HCT116 (cell line): ENCODE data around the gene GFPT1. TPM values are rescaled to one million over a fixed set of nuclear protein-coding genes. Genes with fewer than 3 reads are reported as not detected.

Experiments
- ATAC-seq: fragments of 200-7000 bp; cut with Tn5 transposase; 2 replicates; pipeline ENCODE4 v1.9.1; 2020; ENCODE audit warnings: mild to moderate bottlenecking, moderate library complexity
- BruUV-seq: library from RNA; stranded (reverse); fragments of 400-500 nt; replicated peaks from 2 replicates; lab custom pipeline; 2021; lab: Mats Ljungman, UMichigan
- CTCF ChIA-PET: fragments of 300-600 bp; sonication (Branson Sonifier 250); formaldehyde crosslinking; loops from one replicate; lab custom pipeline; 2021; ENCODE audit warnings: antibody characterized with exemption; lab: Charles Lee
- POLR2A ChIA-PET: fragments of 300-600, 350-600 bp; sonication (Branson Sonifier 250); formaldehyde crosslinking; loops from one replicate; lab custom pipeline; 2021; ENCODE audit warnings: antibody characterized with exemption; lab: Charles Lee
- RAD21 ChIA-PET, 2 experiments: fragments of 300-600 bp; sonication (Branson Sonifier 250); formaldehyde crosslinking; loops; one replicate each; lab custom pipeline; 2023; ENCODE audit warnings: low total read pairs in 2 of 2; ENCODE audit not compliant: uncharacterized antibody in 2 of 2, unreplicated experiment in 2 of 2, low non-redundant PET in 1 of 2; lab: Charles Lee
- DNase-seq: peaks from one replicate; pipeline ENCODE4 v3.0.0-alpha.2; 2010; ENCODE audit warnings: low read depth, low spot score
- H2AFZ ChIP-seq: fragments of 200-600 bp; shearing (Covaris generic), sonication (generic); 2 replicates; pipeline ENCODE4 v1.6.1; 2017; ENCODE audit warnings: low read depth, mixed run types, mixed read lengths, antibody characterized with exemption, low read length; ENCODE audit not compliant: poor library complexity, severe bottlenecking
- H3K27ac ChIP-seq: 2 replicates; pipeline ENCODE4 v1.5.1; 2012; ENCODE audit warnings: low read depth, low read length
- H3K27me3 ChIP-seq: fragments of 200-600 bp; sonication (generic); 2 replicates; pipeline ENCODE4 v1.6.1; 2016; ENCODE audit warnings: mixed run types, low read length, mixed read lengths; ENCODE audit not compliant: insufficient read depth
- H3K36me3 ChIP-seq, 2 experiments: fragments of 200-500 bp in 1 of 2; fragments of 200-600 bp in 1 of 2; sonication (Bioruptor generic) in 1 of 2; sonication (generic) in 1 of 2; 2 replicates each; pipeline versions ENCODE4 v1.5.1 to v1.6.1; 2014 to 2016; ENCODE audit warnings: low read length in 2 of 2, inconsistent platforms in 1 of 2, mixed read lengths in 1 of 2, mixed run types in 1 of 2; ENCODE audit not compliant: insufficient read depth in 2 of 2, control insufficient read depth in 1 of 2
- H3K4me1 ChIP-seq, 2 experiments: fragments of 200-600 bp in 1 of 2; sonication (generic) in 1 of 2; 2 replicates each; pipeline versions ENCODE4 v1.5.1 to v1.6.1; 2012 to 2017; ENCODE audit warnings: low read length in 2 of 2, inconsistent platforms in 1 of 2, mild to moderate bottlenecking in 1 of 2, mixed read lengths in 1 of 2, mixed run types in 1 of 2, moderate library complexity in 1 of 2; ENCODE audit not compliant: insufficient read depth in 2 of 2, control insufficient read depth in 1 of 2
- H3K4me2 ChIP-seq: fragments of 200-600 bp; sonication (generic); 2 replicates; pipeline ENCODE4 v1.6.1; 2017; ENCODE audit warnings: mixed run types, low read length, mixed read lengths
- H3K4me3 ChIP-seq, 2 experiments: fragments of 200-600 bp in 1 of 2; sonication (generic) in 1 of 2; replicated peaks in 1 of 2; 2 replicates each; pipeline ENCODE4 v1.5.1; 2011 to 2016; ENCODE audit warnings: low read length in 2 of 2, control low read depth in 1 of 2, low read depth in 1 of 2, mild to moderate bottlenecking in 1 of 2, mixed read lengths in 1 of 2, mixed run types in 1 of 2
- H3K79me2 ChIP-seq: fragments of 200-600 bp; sonication (generic); 2 replicates; pipeline ENCODE4 v1.6.1; 2017; ENCODE audit warnings: mild to moderate bottlenecking, mixed run types, low read length, moderate library complexity, mixed read lengths; ENCODE audit not compliant: insufficient read depth
- H3K9ac ChIP-seq: fragments of 200-600 bp; sonication (generic); 2 replicates; pipeline ENCODE4 v1.6.1; 2016; ENCODE audit warnings: low read length, mixed read lengths
- H3K9me2 ChIP-seq: fragments of 200-600 bp; sonication (generic), shearing (Covaris generic); 2 replicates; pipeline ENCODE4 v1.6.1; 2017; ENCODE audit warnings: mixed run types, mild to moderate bottlenecking, moderate library complexity; ENCODE audit not compliant: insufficient read depth
- H3K9me3 ChIP-seq, 2 experiments: fragments of 200-500 bp in 1 of 2; fragments of 200-600 bp in 1 of 2; sonication (Bioruptor generic) in 1 of 2; sonication (generic) in 1 of 2; 2 replicates each; pipeline ENCODE4 v1.6.1; 2014 to 2017; ENCODE audit warnings: low read length in 2 of 2, mixed read lengths in 2 of 2, inconsistent platforms in 1 of 2, low read depth in 1 of 2, mild to moderate bottlenecking in 1 of 2, mixed run types in 1 of 2, moderate library complexity in 1 of 2; ENCODE audit not compliant: control insufficient read depth in 1 of 2, insufficient read depth in 1 of 2
- H4K20me1 ChIP-seq: fragments of 200-600 bp; sonication (generic), shearing (Covaris generic); 2 replicates; pipeline ENCODE4 v1.6.1; 2017; ENCODE audit warnings: mixed run types, mild to moderate bottlenecking, moderate library complexity; ENCODE audit not compliant: insufficient read depth
- ATF3 ChIP-seq: IDR thresholded peaks from 2 replicates; pipeline ENCODE4 v1.6.1; 2012
- CBX3 ChIP-seq: IDR thresholded peaks from 2 replicates; pipeline ENCODE4 v1.6.1; 2012; ENCODE audit warnings: low read depth
- CEBPB ChIP-seq: IDR thresholded peaks from 2 replicates; pipeline ENCODE4 v1.6.1; 2012; ENCODE audit warnings: low read depth
- EGR1 ChIP-seq: IDR thresholded peaks from 2 replicates; pipeline ENCODE4 v1.6.1; 2012; ENCODE audit warnings: low read depth
- ELF1 ChIP-seq: IDR thresholded peaks from 2 replicates; pipeline ENCODE4 v1.6.1; 2012; ENCODE audit warnings: low read depth, borderline replicate concordance
- EZH2 ChIP-seq: fragments of 200-600 bp; sonication (generic); IDR thresholded peaks from 2 replicates; pipeline ENCODE4 v1.6.1; 2017; ENCODE audit warnings: antibody characterized with exemption, mixed run types
- EZH2phosphoT487 ChIP-seq: fragments of 200-600 bp; IDR thresholded peaks from 2 replicates; pipeline ENCODE4 v1.6.1; 2018; ENCODE audit warnings: antibody characterized with exemption, borderline replicate concordance
- FOSL1 ChIP-seq: IDR thresholded peaks from 2 replicates; pipeline ENCODE4 v1.6.1; 2012; ENCODE audit warnings: low read depth
- JUND ChIP-seq: IDR thresholded peaks from 2 replicates; pipeline ENCODE4 v1.6.1; 2012
- POLR2A ChIP-seq: IDR thresholded peaks from 2 replicates; pipeline ENCODE4 v1.7.0; 2011; ENCODE audit warnings: borderline replicate concordance; ENCODE audit not compliant: insufficient read depth, insufficient read length; ENCODE audit errors: extremely low read depth
- POLR2AphosphoS5 ChIP-seq: IDR thresholded peaks from 2 replicates; pipeline ENCODE4 v1.6.1; 2011; ENCODE audit warnings: mild to moderate bottlenecking, low read depth, low read length, moderate library complexity
- RAD21 ChIP-seq: IDR thresholded peaks from 2 replicates; pipeline ENCODE4 v1.6.1; 2012; ENCODE audit warnings: low read depth, mild to moderate bottlenecking
- SIN3A ChIP-seq: IDR thresholded peaks from 2 replicates; pipeline ENCODE4 v1.6.1; 2012; ENCODE audit warnings: low read depth
- SRF ChIP-seq: IDR thresholded peaks from 2 replicates; pipeline ENCODE4 v1.6.1; 2012; ENCODE audit warnings: low read depth
- TCF7L2 ChIP-seq: IDR thresholded peaks from 2 replicates; pipeline ENCODE4 v1.7.0; 2011; ENCODE audit warnings: borderline replicate concordance, inconsistent platforms; ENCODE audit not compliant: insufficient read depth, insufficient read length; ENCODE audit errors: extremely low read depth
- ZFX ChIP-seq: fragments of 450-650 bp; IDR thresholded peaks from 2 replicates; pipeline ENCODE4 v1.6.1; 2017
- ZNF274 ChIP-seq: fragments of 200-500 bp; sonication (Bioruptor generic); IDR thresholded peaks from 2 replicates; pipeline ENCODE4 v1.6.1; 2014; ENCODE audit warnings: mild to moderate bottlenecking, low read depth, low read length, inconsistent platforms
- intact Hi-C: fragments of 100-400 bp; cut with micrococcal nuclease; formaldehyde crosslinking; loops from 2 replicates; pipeline ENCODE4 v1.10.0; 2022
- total RNA-seq: library from RNA; stranded (reverse); gene quantifications from one replicate; pipeline ENCODE4 v1.2.1, GENCODE V29; 2021; ENCODE audit not compliant: unreplicated experiment
- TF ChIP-seq, protein P1 (sequence below), 3 experiments: fragments of 200-600 bp in 1 of 3; sonication (generic) in 1 of 3; IDR thresholded peaks in 2 of 3; conservative IDR thresholded peaks in 1 of 3; 2 replicates each; pipeline ENCODE4 v1.5.1; 2012 to 2017; ENCODE audit warnings: low read depth in 2 of 3, low read length in 2 of 3, antibody characterized with exemption in 1 of 3, borderline replicate concordance in 1 of 3, control low read depth in 1 of 3, mild to moderate bottlenecking in 1 of 3, mixed read lengths in 1 of 3, mixed run types in 1 of 3, moderate library complexity in 1 of 3; ENCODE audit not compliant: insufficient read depth in 1 of 3

GFPT1 gene
- total RNA-seq, 1 experiment from 2014 or later: 62.4 TPM

DNA sequence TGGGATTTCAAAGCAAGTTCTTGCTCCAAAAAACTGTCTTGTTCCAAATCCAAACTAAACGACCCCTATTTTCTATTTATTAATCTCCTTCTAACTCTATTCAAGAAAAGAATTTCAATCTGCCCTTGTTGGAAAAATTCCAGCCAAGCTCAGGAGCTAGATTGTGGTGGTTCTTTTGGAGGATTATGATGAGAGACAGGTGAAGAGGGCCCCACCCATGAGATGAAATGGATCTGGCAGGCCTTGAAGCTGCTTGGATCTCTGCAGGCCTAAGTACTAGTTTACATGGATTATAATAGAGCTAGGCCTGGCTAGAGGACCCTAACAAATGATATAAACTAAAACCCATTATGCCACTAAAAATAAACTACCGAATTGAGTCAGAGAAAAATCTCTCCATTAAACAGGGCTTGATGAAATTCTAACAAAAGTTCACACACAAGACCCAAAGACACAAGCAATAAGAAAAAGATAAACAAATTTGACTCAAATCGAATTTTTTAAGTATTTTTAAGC lies 101.6 kb downstream of the GFPT1 start:
- ChIA-PET POLR2A (interaction anchor here (1.5 kb wide), 1 partner anchor 10 kb away, joined by 3 read pairs; no protein-coding TSS in a partner anchor), RAD21 (no interaction called here), CTCF (interaction anchor here (0.5 kb wide), 1 partner anchor 273 kb away, joined by 5 read pairs; the partner anchor contains the start of gene ANTXR1)
- no peak overlapping the region for H2AFZ ChIP-seq
- DNase-seq: no peak
- H3K4me2 ChIP-seq: no peak overlapping the region
- H3K27ac ChIP-seq: no peak overlapping the region
- no peak for ATAC-seq
- H3K36me3 ChIP-seq: no peaks in the 10 kb centered on the region
- no peak overlapping the region for H3K9ac ChIP-seq
- no peaks in the 10 kb centered on the region for H3K9me2 ChIP-seq
- intact Hi-C loops: no loop called here
- no peaks in the 10 kb centered on the region for H4K20me1 ChIP-seq
- BruUV-seq: no TSS peak
- no peak for TF ChIP-seq JUND
- no peak for TF ChIP-seq TCF7L2
- TF ChIP-seq SRF: no peak
- no peak for TF ChIP-seq EGR1
- no peak for TF ChIP-seq POLR2AphosphoS5
- TF ChIP-seq ELF1: no peak
- no peak for TF ChIP-seq EZH2phosphoT487
- no peak for TF ChIP-seq RAD21
- no peak for TF ChIP-seq CEBPB
- no peak for TF ChIP-seq EZH2
- no peak for TF ChIP-seq FOSL1
- no peak for TF ChIP-seq ZNF274
- TF ChIP-seq ATF3: no peak
- no peak for TF ChIP-seq CBX3
- no peak for TF ChIP-seq SIN3A
- TF ChIP-seq POLR2A: no peak
- TF ChIP-seq ZFX: no peak
- TF ChIP-seq, protein P1, sequence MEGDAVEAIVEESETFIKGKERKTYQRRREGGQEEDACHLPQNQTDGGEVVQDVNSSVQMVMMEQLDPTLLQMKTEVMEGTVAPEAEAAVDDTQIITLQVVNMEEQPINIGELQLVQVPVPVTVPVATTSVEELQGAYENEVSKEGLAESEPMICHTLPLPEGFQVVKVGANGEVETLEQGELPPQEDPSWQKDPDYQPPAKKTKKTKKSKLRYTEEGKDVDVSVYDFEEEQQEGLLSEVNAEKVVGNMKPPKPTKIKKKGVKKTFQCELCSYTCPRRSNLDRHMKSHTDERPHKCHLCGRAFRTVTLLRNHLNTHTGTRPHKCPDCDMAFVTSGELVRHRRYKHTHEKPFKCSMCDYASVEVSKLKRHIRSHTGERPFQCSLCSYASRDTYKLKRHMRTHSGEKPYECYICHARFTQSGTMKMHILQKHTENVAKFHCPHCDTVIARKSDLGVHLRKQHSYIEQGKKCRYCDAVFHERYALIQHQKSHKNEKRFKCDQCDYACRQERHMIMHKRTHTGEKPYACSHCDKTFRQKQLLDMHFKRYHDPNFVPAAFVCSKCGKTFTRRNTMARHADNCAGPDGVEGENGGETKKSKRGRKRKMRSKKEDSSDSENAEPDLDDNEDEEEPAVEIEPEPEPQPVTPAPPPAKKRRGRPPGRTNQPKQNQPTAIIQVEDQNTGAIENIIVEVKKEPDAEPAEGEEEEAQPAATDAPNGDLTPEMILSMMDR (IDR thresholded peaks at IDR 0.05 in 2 of 3, conservative IDR thresholded peaks at IDR 0.05 in 1 of 3; ENCODE audit: borderline replicate concordance in 1 of 3, insufficient read depth in 1 of 3, low read depth in 2 of 3, low read length in 2 of 3): no peak
- no peaks in the 10 kb centered on the region for H3K9me3 ChIP-seq
- H3K79me2 ChIP-seq: no peaks in the 10 kb centered on the region
- no peaks in the 10 kb centered on the region for H3K27me3 ChIP-seq
- no peaks in the 10 kb centered on the region for H3K4me1 ChIP-seq
- no peak overlapping the region for H3K4me3 ChIP-seq
